CD4-positive, alpha-beta T cell (primary cell): ENCODE data around the gene PAIP1. TPM values are rescaled to one million over a fixed set of nuclear protein-coding genes. Genes with fewer than 3 reads are reported as not detected.

Source experiments
- ATAC-seq: fragments of 200-7000 bp; cut with Tn5 transposase; one replicate; pipeline ENCODE4 v1.10.0; 2022; ENCODE audit warnings: mild to moderate bottlenecking; ENCODE audit not compliant: poor library complexity
- CTCF ChIA-PET: fragments of 350-600 bp; sonication (Branson Sonifier 250); formaldehyde crosslinking; loops from one replicate; lab custom pipeline; 2021; ENCODE audit warnings: antibody characterized with exemption, inconsistent platforms; lab: Charles Lee
- POLR2A ChIA-PET: fragments of 350-600 bp; sonication (Branson Sonifier 250); formaldehyde crosslinking; loops from one replicate; lab custom pipeline; 2021; ENCODE audit warnings: antibody characterized with exemption, inconsistent platforms; lab: Charles Lee
- DNase-seq, 14 experiments: peaks; one replicate each; pipeline ENCODE4 v3.0.0-alpha.2; 2013 to 2020; ENCODE audit warnings: mixed read lengths in 2 of 14
- H3K27ac ChIP-seq, 2 donors: one replicate each; pipeline versions ENCODE4 v1.5.1 to v1.7.0; 2013; ENCODE audit warnings: low read length in 2 of 2, low read depth in 1 of 2, mild to moderate bottlenecking in 1 of 2
- H3K27me3 ChIP-seq, 2 experiments: 1 replicate in 1 of 2; 2 replicates in 1 of 2; pipeline versions ENCODE4 v1.6.1 to v1.7.0; 2013; ENCODE audit warnings: low read length in 2 of 2, control low read depth in 1 of 2, mild to moderate bottlenecking in 1 of 2, moderate library complexity in 1 of 2; ENCODE audit not compliant: insufficient read depth in 2 of 2, control insufficient read depth in 1 of 2
- H3K36me3 ChIP-seq: one replicate; pipeline ENCODE4 v1.6.1; 2013; ENCODE audit warnings: low read length, control low read depth; ENCODE audit not compliant: insufficient read depth
- H3K4me1 ChIP-seq: one replicate; pipeline ENCODE4 v1.6.1; 2013; ENCODE audit warnings: low read length, control low read depth; ENCODE audit not compliant: insufficient read depth
- H3K4me3 ChIP-seq: one replicate; pipeline ENCODE4 v1.5.1; 2013; ENCODE audit warnings: mild to moderate bottlenecking, low read length, moderate library complexity
- H3K9me3 ChIP-seq, 2 experiments: 1 replicate in 1 of 2; 2 replicates in 1 of 2; pipeline versions ENCODE4 v1.6.1 to v1.7.0; 2013; ENCODE audit warnings: low read length in 2 of 2, mild to moderate bottlenecking in 2 of 2, control low read depth in 1 of 2, moderate library complexity in 1 of 2; ENCODE audit not compliant: control insufficient read depth in 1 of 2, insufficient read depth in 1 of 2
- H3K27ac Mint-ChIP-seq: one replicate; pipeline ENCODE4 v1.8.0; 2020; ENCODE audit warnings: mixed read lengths
- H3K27me3 Mint-ChIP-seq: one replicate; pipeline ENCODE4 v1.8.0; 2021; ENCODE audit warnings: mixed read lengths
- H3K36me3 Mint-ChIP-seq: one replicate; pipeline ENCODE4 v1.8.0; 2021; ENCODE audit warnings: low read depth, mixed read lengths
- H3K4me1 Mint-ChIP-seq: one replicate; pipeline ENCODE4 v1.8.0; 2021; ENCODE audit warnings: low read depth, mixed read lengths
- H3K4me3 Mint-ChIP-seq: one replicate; pipeline ENCODE4 v1.8.0; 2020; ENCODE audit warnings: mild to moderate bottlenecking, mixed read lengths
- H3K9me3 Mint-ChIP-seq: one replicate; pipeline ENCODE4 v1.8.0; 2020; ENCODE audit warnings: mixed read lengths
- CTCF ChIP-seq: fragments of 200-600 bp; IDR thresholded peaks from one replicate; pipeline ENCODE4 v1.8.0; 2022; ENCODE audit warnings: antibody characterized with exemption, mild to moderate bottlenecking
- intact Hi-C, 2 experiments: fragments of 100-400 bp; cut with DNase I in 1 of 2; cut with micrococcal nuclease in 1 of 2; formaldehyde crosslinking; loops; one replicate each; pipeline versions ENCODE4 v1.15.1 to v1.9.0; 2023 to 2025; cut with DNase I, micrococcal nuclease
- total RNA-seq, 174 experiments: library from RNA in 2 of 174; stranded (reverse) in 2 of 174; gene quantifications; one replicate each; pipeline ENCODE4 v1.2.3 and lab custom pipeline; 2021 to 2026

The PAIP1 gene
- total RNA-seq, 2 experiments from 2014 or later: 33.9 to 35.1 TPM

- no peaks in the 10 kb centered on the region for H3K9me3 Mint-ChIP-seq
- no peaks in the 10 kb centered on the region for H3K36me3 ChIP-seq
- no peaks in the 10 kb centered on the region for H3K4me1 ChIP-seq
- H3K9me3 ChIP-seq: no peaks in the 10 kb centered on the region
- no peak overlapping the region for H3K4me3 ChIP-seq
- no peaks in the 10 kb centered on the region for H3K27me3 ChIP-seq
- no peak overlapping the region for H3K27ac ChIP-seq
- CTCF ChIA-PET: no interaction called here
- ATAC-seq (no peak), DNase-seq (no peak)
- H3K36me3 Mint-ChIP-seq: peaks cover 4% of the 10 kb centered on the region
- intact Hi-C loops: no loop called here
- no peaks in the 10 kb centered on the region for H3K4me1 Mint-ChIP-seq
- no peak overlapping the region for H3K27ac Mint-ChIP-seq
- POLR2A ChIA-PET: no interaction called here
- no peaks in the 10 kb centered on the region for H3K27me3 Mint-ChIP-seq
- no peak for TF ChIP-seq CTCF
- no peak overlapping the region for H3K4me3 Mint-ChIP-seq
These were observed 35.5 kb upstream of the PAIP1 start for GRCh38 chr5:43592363-43592762.

- TF ChIP-seq CTCF: no peak
- ATAC-seq: no peak
- no peak overlapping the region for H3K27ac ChIP-seq
- no peaks in the 10 kb centered on the region for H3K27me3 ChIP-seq
- intact Hi-C loops: no loop called here
- ChIA-PET POLR2A (interaction anchor here (0.8 kb wide), 1 partner anchor 12 kb away, joined by 3 read pairs; the partner anchor contains the start of gene NNT), CTCF (no interaction called here)
- peaks cover 4% of the 10 kb centered on the region for H3K36me3 Mint-ChIP-seq
- no peaks in the 10 kb centered on the region for H3K36me3 ChIP-seq
- no peaks in the 10 kb centered on the region for H3K4me1 Mint-ChIP-seq
- H3K4me3 ChIP-seq: no peak overlapping the region
- H3K4me1 ChIP-seq: no peaks in the 10 kb centered on the region
- no peak overlapping the region for H3K4me3 Mint-ChIP-seq
- no peaks in the 10 kb centered on the region for H3K9me3 ChIP-seq
- no peaks in the 10 kb centered on the region for H3K9me3 Mint-ChIP-seq
- DNase-seq: no peak
- H3K27me3 Mint-ChIP-seq: no peaks in the 10 kb centered on the region
- H3K27ac Mint-ChIP-seq: no peak overlapping the region
These were observed 33.8 kb upstream of the PAIP1 start for GRCh38 chr5:43590700-43591099.

GRCh38 chr5:43589310-43589709 is 32.4 kb upstream of the PAIP1 start:
- DNase-seq: no peak
- H3K27ac Mint-ChIP-seq: no peak overlapping the region
- H3K9me3 Mint-ChIP-seq: no peaks in the 10 kb centered on the region
- Histone ChIP-seq H3K4me3 (no peak overlapping the region), H3K27me3 (no peaks in the 10 kb centered on the region), H3K4me1 (no peaks in the 10 kb centered on the region), H3K36me3 (no peaks in the 10 kb centered on the region), H3K9me3 (no peaks in the 10 kb centered on the region), H3K27ac (no peak overlapping the region)
- intact Hi-C loops: no loop called here
- ChIA-PET POLR2A (interaction anchor here (0.9 kb wide), 1 partner anchor 13 kb away, joined by 3 read pairs; the partner anchor contains the start of gene NNT), CTCF (no interaction called here)
- no peak for ATAC-seq
- H3K4me1 Mint-ChIP-seq: no peaks in the 10 kb centered on the region
- H3K27me3 Mint-ChIP-seq: no peaks in the 10 kb centered on the region
- no peak for TF ChIP-seq CTCF
- peaks cover 4% of the 10 kb centered on the region for H3K36me3 Mint-ChIP-seq
- no peak overlapping the region for H3K4me3 Mint-ChIP-seq
